HepG2 (cell line): ENCODE measurements around the gene RPLP2. TPM values are rescaled to one million over a fixed set of nuclear protein-coding genes. Genes with fewer than 3 reads are reported as not detected.

Source experiments
- ATF7 ChIP-seq, 2 experiments: fragments of 450-650 bp in 1 of 2; sonication (generic) in 1 of 2; formaldehyde crosslinking in 1 of 2; IDR thresholded peaks; 2 replicates each; pipeline versions ENCODE4 v1.4.0 to v1.6.1; 2016 to 2020; ENCODE audit warnings: antibody characterized with exemption in 1 of 2, mild to moderate bottlenecking in 1 of 2, missing genetic modification reagents in 1 of 2
- BRCA1 ChIP-seq: sonication (generic); formaldehyde crosslinking; IDR thresholded peaks from 2 replicates; pipeline ENCODE4 v1.4.0; 2020; ENCODE audit warnings: missing genetic modification reagents
- GABPB1 ChIP-seq: IDR thresholded peaks from 2 replicates; pipeline ENCODE4 v1.6.1; 2016; ENCODE audit warnings: mild to moderate bottlenecking, missing genetic modification reagents, moderate library complexity, missing compliant biosample characterization
- GPN1 ChIP-seq: sonication (generic); formaldehyde crosslinking; IDR thresholded peaks from 2 replicates; pipeline ENCODE4 v1.5.1; 2020; ENCODE audit warnings: missing genetic modification reagents, borderline replicate concordance
- HNF4G ChIP-seq, 2 experiments: sonication (generic) in 1 of 2; formaldehyde crosslinking in 1 of 2; IDR thresholded peaks; 2 replicates each; pipeline versions ENCODE4 v1.4.0 to v1.6.1; 2011 to 2020; ENCODE audit warnings: borderline replicate concordance in 2 of 2, low read depth in 2 of 2, mild to moderate bottlenecking in 2 of 2, low read length in 1 of 2, missing genetic modification reagents in 1 of 2, moderate library complexity in 1 of 2
- IRF2 ChIP-seq: IDR thresholded peaks from 2 replicates; pipeline ENCODE4 v1.6.1; 2018; ENCODE audit warnings: missing genetic modification reagents, missing compliant biosample characterization
- KMT2A ChIP-seq: sonication (generic); formaldehyde crosslinking; IDR thresholded peaks from 2 replicates; pipeline ENCODE4 v1.4.0; 2020; ENCODE audit warnings: missing genetic modification reagents
- MYC ChIP-seq: sonication (generic); formaldehyde crosslinking; IDR thresholded peaks from 2 replicates; pipeline ENCODE4 v1.9.0; 2021; ENCODE audit warnings: missing genetic modification reagents, borderline replicate concordance
- PAX8 ChIP-seq: sonication (generic); formaldehyde crosslinking; IDR thresholded peaks from 2 replicates; pipeline ENCODE4 v1.8.0; 2022; ENCODE audit warnings: mild to moderate bottlenecking, missing genetic modification reagents, borderline replicate concordance
- PCBP1 ChIP-seq: fragments of 200-400 bp; formaldehyde crosslinking; IDR thresholded peaks from 2 replicates; pipeline ENCODE4 v1.6.1; 2017; ENCODE audit warnings: mild to moderate bottlenecking, low read depth, low read length, borderline replicate concordance
- PHF8 ChIP-seq: sonication (generic); formaldehyde crosslinking; IDR thresholded peaks from 2 replicates; pipeline ENCODE4 v1.5.0; 2020; ENCODE audit warnings: missing genetic modification reagents
- RBFOX2 ChIP-seq: fragments of 200-400 bp; formaldehyde crosslinking; IDR thresholded peaks from 2 replicates; pipeline ENCODE4 v1.6.1; 2017; ENCODE audit warnings: low read depth, mild to moderate bottlenecking, low read length
- SMAD3 ChIP-seq: sonication (generic); formaldehyde crosslinking; IDR thresholded peaks from 2 replicates; pipeline ENCODE4 v1.4.0; 2020; ENCODE audit warnings: missing genetic modification reagents
- SMARCC2 ChIP-seq: fragments of 450-650 bp; IDR thresholded peaks from 2 replicates; pipeline ENCODE4 v1.6.1; 2017; ENCODE audit warnings: antibody characterized with exemption, mild to moderate bottlenecking
- TGIF2 ChIP-seq: IDR thresholded peaks from 2 replicates; pipeline ENCODE4 v1.6.1; 2016; ENCODE audit warnings: control low read depth, missing compliant biosample characterization
- THAP11 ChIP-seq: IDR thresholded peaks from 2 replicates; pipeline ENCODE4 v1.6.1; 2016; ENCODE audit warnings: missing biosample characterization, missing genetic modification reagents
- ZBTB42 ChIP-seq: sonication (generic); formaldehyde crosslinking; IDR thresholded peaks from 2 replicates; pipeline ENCODE4 v1.5.0; 2020; ENCODE audit warnings: mild to moderate bottlenecking, missing genetic modification reagents
- ZFP37 ChIP-seq: sonication (generic); formaldehyde crosslinking; IDR thresholded peaks from 2 replicates; pipeline ENCODE4 v1.4.0; 2020; ENCODE audit warnings: missing genetic modification reagents, borderline replicate concordance
- ZNF234 ChIP-seq: sonication (generic); formaldehyde crosslinking; conservative IDR thresholded peaks from 2 replicates; pipeline ENCODE4 v1.5.1; 2020; ENCODE audit warnings: mild to moderate bottlenecking, missing genetic modification reagents
- ZNF317 ChIP-seq: sonication (generic); formaldehyde crosslinking; IDR thresholded peaks from 2 replicates; pipeline ENCODE4 v1.5.0; 2020; ENCODE audit warnings: mild to moderate bottlenecking, missing genetic modification reagents
- ZNF543 ChIP-seq: sonication (generic); formaldehyde crosslinking; IDR thresholded peaks from 2 replicates; pipeline ENCODE4 v1.4.0; 2020; ENCODE audit warnings: mild to moderate bottlenecking, missing genetic modification reagents
- ZNF550 ChIP-seq: sonication (generic); formaldehyde crosslinking; IDR thresholded peaks from 2 replicates; pipeline ENCODE4 v1.4.0; 2020; ENCODE audit warnings: mild to moderate bottlenecking, missing genetic modification reagents, borderline replicate concordance
- ZNF646 ChIP-seq: sonication (generic); formaldehyde crosslinking; IDR thresholded peaks from 2 replicates; pipeline ENCODE4 v1.9.0; 2021; ENCODE audit warnings: mild to moderate bottlenecking, missing genetic modification reagents
- ZNF780A ChIP-seq: sonication (generic); formaldehyde crosslinking; IDR thresholded peaks from 2 replicates; pipeline ENCODE4 v1.8.0; 2022; ENCODE audit warnings: mild to moderate bottlenecking, missing genetic modification reagents, moderate library complexity
- polyA plus RNA-seq, 8 experiments: library from polyadenylated mRNA; depleted of rRNA in 3 of 8; stranded (reverse) in 7 of 8; unstranded in 1 of 8; fragments of >200 nt; fragmentation: Illumina TruSeq in 4 of 8; extraction: Trizol in 4 of 8; gene quantifications; 2 replicates each; pipeline versions ENCODE4 v1.2.1 to v1.2.3, GENCODE V29; 2011 to 2016; ENCODE audit warnings: low read depth in 4 of 8, missing spikeins in 1 of 8, mixed read lengths in 1 of 8; ENCODE audit not compliant: insufficient read depth in 1 of 8
- total RNA-seq, 5 experiments: library from RNA; depleted of rRNA; stranded (reverse); fragments of >200 nt; fragmentation: Illumina TruSeq; extraction: Trizol; gene quantifications; 2 replicates each; pipeline ENCODE4 v1.2.3, GENCODE V29; 2016; ENCODE audit warnings: low read depth in 1 of 5

Gene RPLP2
- total and polyA plus RNA-seq, 2 of the 13 experiments (the other 11 are each of a cell fraction or from before 2014, with no cell fraction given) = 978 to 2,106 TPM

- no peak for TF ChIP-seq ZNF646
- no peak for TF ChIP-seq ZNF550 (CRISPR knock-in tag)
- no peak for TF ChIP-seq HNF4G (IDR thresholded peaks at IDR 0.05; ENCODE audit: borderline replicate concordance, low read depth, low read length)
- TF ChIP-seq HNF4G (CRISPR knock-in tag; IDR thresholded peaks at IDR 0.05; ENCODE audit: borderline replicate concordance, low read depth) = no peak
- TF ChIP-seq PHF8 (CRISPR knock-in tag) = peak; percentile 72
- no peak for TF ChIP-seq PCBP1
- TF ChIP-seq SMAD3 (CRISPR knock-in tag) = 0 out of 2 replicates have a peak, but pooled peaks have one; percentile 15
- no peak for TF ChIP-seq ATF7 (IDR thresholded peaks at IDR 0.05)
- TF ChIP-seq ATF7 (CRISPR knock-in tag; IDR thresholded peaks at IDR 0.05) = no peak
- no peak for TF ChIP-seq ZNF780A (CRISPR knock-in tag)
- peak; percentile 14; the same call in 1 of the 2 replicates for TF ChIP-seq GPN1
- no peak; the same call in 1 of the 2 replicates for TF ChIP-seq GABPB1 (CRISPR knock-in tag)
- peak; percentile 10; the same call in 1 of the 2 replicates for TF ChIP-seq THAP11 (CRISPR knock-in tag)
- TF ChIP-seq KMT2A (CRISPR knock-in tag) = peak; percentile 15; the same call in 1 of the 2 replicates
- peak; percentile 25; the same call in 1 of the 2 replicates for TF ChIP-seq TGIF2 (CRISPR knock-in tag)
- peak; percentile 69 for TF ChIP-seq RBFOX2
- peak; percentile 76 for TF ChIP-seq MYC
- TF ChIP-seq PAX8 (CRISPR knock-in tag) = 0 out of 2 replicates have a peak, but pooled peaks have one; percentile 24
- peak; percentile 3; the same call in 1 of the 2 replicates for TF ChIP-seq IRF2 (CRISPR knock-in tag)
- TF ChIP-seq SMARCC2 = no peak
- 0 out of 2 replicates have a peak, but pooled peaks have one; percentile 49 for TF ChIP-seq ZNF234 (CRISPR knock-in tag)
- peak; percentile 26; the same call in 1 of the 2 replicates for TF ChIP-seq ZNF317 (CRISPR knock-in tag)
- no peak for TF ChIP-seq BRCA1 (CRISPR knock-in tag)
- no peak for TF ChIP-seq ZNF543 (CRISPR knock-in tag)
- TF ChIP-seq ZBTB42 (CRISPR knock-in tag) = 0 out of 2 replicates have a peak, but pooled peaks have one; percentile 62
- TF ChIP-seq ZFP37 (CRISPR knock-in tag) = no peak
Observed at GRCh38 chr11:797296-798092, 12.3 kb upstream of the RPLP2 start (continued).
